ENCODE data around the gene TRIM47. TPM values are rescaled to one million over a fixed set of nuclear protein-coding genes. Genes with fewer than 3 reads are reported as not detected.

TRIM47 gene
- total and polyA plus RNA-seq, 4 donors = 6.9 to 18.5 (median 13.8) TPM

- Histone ChIP-seq H3K9ac (ENCODE audit: low read depth in 1 of 2, low read length in 2 of 2) (no peak overlapping the region), H3K4me1 (ENCODE audit: control insufficient read depth in 4 of 4, insufficient read depth in 4 of 4, low read length in 3 of 4) (peaks cover 2 to 42% (median 26%) of the 10 kb centered on the region in 4 donors), H3K36me3 (ENCODE audit: control insufficient read depth in 4 of 4, insufficient read depth in 3 of 4, low read depth in 1 of 4, low read length in 3 of 4) (peaks cover 25 to 46% (median 39%) of the 10 kb centered on the region in 4 donors), H3K9me3 (ENCODE audit: control insufficient read depth in 4 of 4, low read length in 3 of 4) (no peaks in the 10 kb centered on the region), H3K4me3 (ENCODE audit: low read depth in 1 of 3, low read length in 3 of 3) (no peak overlapping the region), H3K27ac (ENCODE audit: low read depth in 1 of 2, low read length in 2 of 2) (peak overlapping the region in 1 of 2 donors; percentile 25), H3K27me3 (ENCODE audit: control insufficient read depth in 4 of 4, insufficient read depth in 4 of 4, low read length in 3 of 4) (no peaks in the 10 kb centered on the region)
- WGBS = 88% methylated on average over 25 of the region's 25 CpGs
- DNase-seq (ENCODE audit: low spot score) = no peak
- TF ChIP-seq SP1 (IDR thresholded peaks at IDR 0.05) = no peak
- no peak for TF ChIP-seq FOXA1 (IDR thresholded peaks at IDR 0.05)
- TF ChIP-seq FOXA2 (IDR thresholded peaks at IDR 0.05) = no peak
- TF ChIP-seq, protein P1, sequence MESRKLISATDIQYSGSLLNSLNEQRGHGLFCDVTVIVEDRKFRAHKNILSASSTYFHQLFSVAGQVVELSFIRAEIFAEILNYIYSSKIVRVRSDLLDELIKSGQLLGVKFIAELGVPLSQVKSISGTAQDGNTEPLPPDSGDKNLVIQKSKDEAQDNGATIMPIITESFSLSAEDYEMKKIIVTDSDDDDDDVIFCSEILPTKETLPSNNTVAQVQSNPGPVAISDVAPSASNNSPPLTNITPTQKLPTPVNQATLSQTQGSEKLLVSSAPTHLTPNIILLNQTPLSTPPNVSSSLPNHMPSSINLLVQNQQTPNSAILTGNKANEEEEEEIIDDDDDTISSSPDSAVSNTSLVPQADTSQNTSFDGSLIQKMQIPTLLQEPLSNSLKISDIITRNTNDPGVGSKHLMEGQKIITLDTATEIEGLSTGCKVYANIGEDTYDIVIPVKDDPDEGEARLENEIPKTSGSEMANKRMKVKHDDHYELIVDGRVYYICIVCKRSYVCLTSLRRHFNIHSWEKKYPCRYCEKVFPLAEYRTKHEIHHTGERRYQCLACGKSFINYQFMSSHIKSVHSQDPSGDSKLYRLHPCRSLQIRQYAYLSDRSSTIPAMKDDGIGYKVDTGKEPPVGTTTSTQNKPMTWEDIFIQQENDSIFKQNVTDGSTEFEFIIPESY (IDR thresholded peaks at IDR 0.05) = no peak
- TF ChIP-seq, protein P2, sequence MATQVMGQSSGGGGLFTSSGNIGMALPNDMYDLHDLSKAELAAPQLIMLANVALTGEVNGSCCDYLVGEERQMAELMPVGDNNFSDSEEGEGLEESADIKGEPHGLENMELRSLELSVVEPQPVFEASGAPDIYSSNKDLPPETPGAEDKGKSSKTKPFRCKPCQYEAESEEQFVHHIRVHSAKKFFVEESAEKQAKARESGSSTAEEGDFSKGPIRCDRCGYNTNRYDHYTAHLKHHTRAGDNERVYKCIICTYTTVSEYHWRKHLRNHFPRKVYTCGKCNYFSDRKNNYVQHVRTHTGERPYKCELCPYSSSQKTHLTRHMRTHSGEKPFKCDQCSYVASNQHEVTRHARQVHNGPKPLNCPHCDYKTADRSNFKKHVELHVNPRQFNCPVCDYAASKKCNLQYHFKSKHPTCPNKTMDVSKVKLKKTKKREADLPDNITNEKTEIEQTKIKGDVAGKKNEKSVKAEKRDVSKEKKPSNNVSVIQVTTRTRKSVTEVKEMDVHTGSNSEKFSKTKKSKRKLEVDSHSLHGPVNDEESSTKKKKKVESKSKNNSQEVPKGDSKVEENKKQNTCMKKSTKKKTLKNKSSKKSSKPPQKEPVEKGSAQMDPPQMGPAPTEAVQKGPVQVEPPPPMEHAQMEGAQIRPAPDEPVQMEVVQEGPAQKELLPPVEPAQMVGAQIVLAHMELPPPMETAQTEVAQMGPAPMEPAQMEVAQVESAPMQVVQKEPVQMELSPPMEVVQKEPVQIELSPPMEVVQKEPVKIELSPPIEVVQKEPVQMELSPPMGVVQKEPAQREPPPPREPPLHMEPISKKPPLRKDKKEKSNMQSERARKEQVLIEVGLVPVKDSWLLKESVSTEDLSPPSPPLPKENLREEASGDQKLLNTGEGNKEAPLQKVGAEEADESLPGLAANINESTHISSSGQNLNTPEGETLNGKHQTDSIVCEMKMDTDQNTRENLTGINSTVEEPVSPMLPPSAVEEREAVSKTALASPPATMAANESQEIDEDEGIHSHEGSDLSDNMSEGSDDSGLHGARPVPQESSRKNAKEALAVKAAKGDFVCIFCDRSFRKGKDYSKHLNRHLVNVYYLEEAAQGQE (IDR thresholded peaks at IDR 0.05) = no peak
- no peak for TF ChIP-seq GABPA (IDR thresholded peaks at IDR 0.05 in 1 of 2, conservative IDR thresholded peaks at IDR 0.05 in 1 of 2)
- no peak for TF ChIP-seq JUND (IDR thresholded peaks at IDR 0.05)
- TF ChIP-seq EGR1 (IDR thresholded peaks at IDR 0.05; ENCODE audit: low read depth in 2 of 2) = no peak
- TF ChIP-seq, protein P3, sequence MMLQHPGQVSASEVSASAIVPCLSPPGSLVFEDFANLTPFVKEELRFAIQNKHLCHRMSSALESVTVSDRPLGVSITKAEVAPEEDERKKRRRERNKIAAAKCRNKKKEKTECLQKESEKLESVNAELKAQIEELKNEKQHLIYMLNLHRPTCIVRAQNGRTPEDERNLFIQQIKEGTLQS (IDR thresholded peaks at IDR 0.05) = no peak
- no peak for TF ChIP-seq TAF1 (conservative IDR thresholded peaks at IDR 0.05)
- no peak for TF ChIP-seq CTCF (IDR thresholded peaks at IDR 0.05; ENCODE audit: low read depth, low read length, missing input control)
- no peak for TF ChIP-seq RAD21 (IDR thresholded peaks at IDR 0.05)
- TF ChIP-seq HNF4G (IDR thresholded peaks at IDR 0.05) = no peak
- TF ChIP-seq RXRA (IDR thresholded peaks at IDR 0.05) = no peak
- no peak for TF ChIP-seq YY1 (IDR thresholded peaks at IDR 0.05)
Measured at GRCh38 chr17:75847614-75848522, 30.5 kb downstream of the TRIM47 start.
